Keratinocyte (primary cell): ENCODE results near the gene ROR1.

Experiments used
- EZH2 ChIP-seq: IDR thresholded peaks from one replicate; pipeline ENCODE4 v1.6.1; 2012; ENCODE audit warnings: inconsistent platforms, mild to moderate bottlenecking, low read length, moderate library complexity
- TF ChIP-seq, protein P1 (sequence below), 3 experiments: IDR thresholded peaks in 1 of 3; conservative IDR thresholded peaks in 1 of 3; optimal IDR thresholded peaks in 1 of 3; 2 replicates in 2 of 3; 3 replicates in 1 of 3; pipeline versions ENCODE3 to v1.5.1; 2011; ENCODE audit warnings: low read length in 3 of 3, mild to moderate bottlenecking in 3 of 3, moderate library complexity in 2 of 3, control low read depth in 1 of 3, inconsistent platforms in 1 of 3; ENCODE audit not compliant: insufficient read depth in 2 of 3; ENCODE audit errors: extremely low read depth in 1 of 3

GRCh38 chr1:64050601-64051000 lies 276.8 kb downstream of the ROR1 start:
- TF ChIP-seq, protein P1, sequence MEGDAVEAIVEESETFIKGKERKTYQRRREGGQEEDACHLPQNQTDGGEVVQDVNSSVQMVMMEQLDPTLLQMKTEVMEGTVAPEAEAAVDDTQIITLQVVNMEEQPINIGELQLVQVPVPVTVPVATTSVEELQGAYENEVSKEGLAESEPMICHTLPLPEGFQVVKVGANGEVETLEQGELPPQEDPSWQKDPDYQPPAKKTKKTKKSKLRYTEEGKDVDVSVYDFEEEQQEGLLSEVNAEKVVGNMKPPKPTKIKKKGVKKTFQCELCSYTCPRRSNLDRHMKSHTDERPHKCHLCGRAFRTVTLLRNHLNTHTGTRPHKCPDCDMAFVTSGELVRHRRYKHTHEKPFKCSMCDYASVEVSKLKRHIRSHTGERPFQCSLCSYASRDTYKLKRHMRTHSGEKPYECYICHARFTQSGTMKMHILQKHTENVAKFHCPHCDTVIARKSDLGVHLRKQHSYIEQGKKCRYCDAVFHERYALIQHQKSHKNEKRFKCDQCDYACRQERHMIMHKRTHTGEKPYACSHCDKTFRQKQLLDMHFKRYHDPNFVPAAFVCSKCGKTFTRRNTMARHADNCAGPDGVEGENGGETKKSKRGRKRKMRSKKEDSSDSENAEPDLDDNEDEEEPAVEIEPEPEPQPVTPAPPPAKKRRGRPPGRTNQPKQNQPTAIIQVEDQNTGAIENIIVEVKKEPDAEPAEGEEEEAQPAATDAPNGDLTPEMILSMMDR (optimal IDR thresholded peaks at IDR 0.05 in 1 of 3, IDR thresholded peaks at IDR 0.05 in 1 of 3, conservative IDR thresholded peaks at IDR 0.05 in 1 of 3; ENCODE audit: extremely low read depth in 1 of 3, insufficient read depth in 2 of 3, low read length in 3 of 3), result no peak
- TF ChIP-seq EZH2, result no peak
